IMR-90 (cell line): ENCODE results near the gene TMA16. TPM values are rescaled to one million over a fixed set of nuclear protein-coding genes. Genes with fewer than 3 reads are reported as not detected.

Experiments used
- ATAC-seq: fragments of 200-7000 bp; cut with Tn5 transposase; 2 replicates; pipeline ENCODE4 v1.9.1; 2020; ENCODE audit warnings: low read depth, mild to moderate bottlenecking, moderate library complexity
- BruUV-seq: library from RNA; stranded (reverse); fragments of 400-500 nt; replicated peaks from 2 replicates; lab custom pipeline; 2021; lab: Mats Ljungman, UMichigan
- CTCF ChIA-PET: fragments of 300-600 bp; formaldehyde crosslinking; extraction: SDS; loops from one replicate; lab custom pipeline; 2021; ENCODE audit warnings: antibody characterized with exemption; lab: Yijun Ruan, JAX
- POLR2A ChIA-PET: fragments of 300-600 bp; sonication (Branson Sonifier 250); formaldehyde crosslinking; loops from one replicate; lab custom pipeline; 2022; ENCODE audit warnings: antibody characterized with exemption; ENCODE audit not compliant: unreplicated experiment; lab: Charles Lee
- DNase-seq: peaks from one replicate; pipeline ENCODE4 v3.0.0; 2013
- H2AFZ ChIP-seq: replicated peaks from 2 replicates; pipeline ENCODE3; 2013; ENCODE audit warnings: low read length, mild to moderate bottlenecking; ENCODE audit not compliant: poor library complexity
- H2AK5ac ChIP-seq: 2 replicates; pipeline ENCODE4 v1.6.1; 2013; ENCODE audit warnings: low read depth, low read length, inconsistent platforms
- H2AK9ac ChIP-seq: replicated peaks from 2 replicates; pipeline ENCODE3; 2013; ENCODE audit warnings: mild to moderate bottlenecking, low read depth, low read length, moderate library complexity; ENCODE audit not compliant: poor library complexity
- H2BK120ac ChIP-seq: 2 replicates; pipeline ENCODE4 v1.6.1; 2013; ENCODE audit warnings: low read depth, low read length, inconsistent platforms
- H2BK15ac ChIP-seq: 3 replicates; pipeline ENCODE4 v1.6.1; 2013; ENCODE audit warnings: low read depth, low read length, inconsistent platforms
- H2BK20ac ChIP-seq: 2 replicates; pipeline ENCODE4 v1.6.1; 2013; ENCODE audit warnings: low read depth, mild to moderate bottlenecking, inconsistent platforms, low read length, moderate library complexity
- H2BK5ac ChIP-seq: 2 replicates; pipeline ENCODE4 v1.6.1; 2013; ENCODE audit warnings: mild to moderate bottlenecking, low read depth, low read length, inconsistent platforms; ENCODE audit not compliant: poor library complexity, severe bottlenecking
- H3K14ac ChIP-seq: replicated peaks from 2 replicates; pipeline ENCODE4 v1.6.1; 2013; ENCODE audit warnings: low read depth, low read length, inconsistent platforms
- H3K18ac ChIP-seq: 2 replicates; pipeline ENCODE4 v1.6.1; 2013; ENCODE audit warnings: low read depth, low read length, control low read depth
- H3K23ac ChIP-seq: 2 replicates; pipeline ENCODE4 v1.6.1; 2013; ENCODE audit warnings: low read depth, low read length, inconsistent platforms
- H3K27ac ChIP-seq: 2 replicates; pipeline ENCODE4 v1.5.1; 2013; ENCODE audit warnings: mild to moderate bottlenecking, control low read depth, low read length; ENCODE audit not compliant: insufficient read depth
- H3K27me3 ChIP-seq: 2 replicates; pipeline ENCODE4 v1.6.1; 2013; ENCODE audit warnings: low read length; ENCODE audit not compliant: control insufficient read depth, insufficient read depth
- H3K36me3 ChIP-seq: 2 replicates; pipeline ENCODE4 v1.6.1; 2013; ENCODE audit warnings: low read length, mixed read lengths; ENCODE audit not compliant: control insufficient read depth, insufficient read depth
- H3K4ac ChIP-seq: 2 replicates; pipeline ENCODE4 v1.6.1; 2013; ENCODE audit warnings: low read depth, low read length, inconsistent platforms
- H3K4me1 ChIP-seq: 2 replicates; pipeline ENCODE4 v1.6.1; 2013; ENCODE audit warnings: low read length, mixed read lengths; ENCODE audit not compliant: control insufficient read depth, insufficient read depth
- H3K4me2 ChIP-seq: 2 replicates; pipeline ENCODE4 v1.6.1; 2013; ENCODE audit warnings: low read depth, mild to moderate bottlenecking, control low read depth, low read length, moderate library complexity
- H3K4me3 ChIP-seq: 2 replicates; pipeline ENCODE4 v1.5.1; 2013; ENCODE audit warnings: low read depth, mild to moderate bottlenecking, control low read depth, low read length, moderate library complexity; ENCODE audit not compliant: insufficient read depth
- H3K56ac ChIP-seq: 2 replicates; pipeline ENCODE4 v1.6.1; 2013; ENCODE audit warnings: low read length, inconsistent platforms; ENCODE audit not compliant: insufficient read depth; ENCODE audit errors: extremely low read depth
- H3K79me1 ChIP-seq, 2 experiments: 2 replicates each; pipeline ENCODE4 v1.6.1; 2013; ENCODE audit warnings: low read length in 2 of 2, inconsistent platforms in 1 of 2, low read depth in 1 of 2
- H3K9ac ChIP-seq: 2 replicates; pipeline ENCODE4 v1.6.1; 2013; ENCODE audit warnings: low read depth, low read length, control low read depth
- H3K9me1 ChIP-seq: 2 replicates; pipeline ENCODE4 v1.6.1; 2013; ENCODE audit warnings: low read length, inconsistent platforms; ENCODE audit not compliant: insufficient read depth
- H3K9me3 ChIP-seq: 2 replicates; pipeline ENCODE4 v1.6.1; 2013; ENCODE audit warnings: low read length; ENCODE audit not compliant: control insufficient read depth, insufficient read depth
- H4K20me1 ChIP-seq: 2 replicates; pipeline ENCODE4 v1.6.1; 2013; ENCODE audit warnings: low read length, inconsistent platforms; ENCODE audit not compliant: insufficient read depth
- H4K5ac ChIP-seq: 2 replicates; pipeline ENCODE4 v1.6.1; 2013; ENCODE audit warnings: mild to moderate bottlenecking, low read depth, low read length, control low read depth
- H4K8ac ChIP-seq, 2 experiments: 2 replicates each; pipeline ENCODE4 v1.6.1; 2013; ENCODE audit warnings: low read depth in 2 of 2, low read length in 2 of 2, control low read depth in 1 of 2, inconsistent platforms in 1 of 2
- H4K91ac ChIP-seq: 2 replicates; pipeline ENCODE4 v1.6.1; 2013; ENCODE audit warnings: low read depth, low read length, inconsistent platforms; ENCODE audit not compliant: insufficient read depth
- BHLHE40 ChIP-seq: fragments of 150-350 bp; IDR thresholded peaks from 2 replicates; pipeline ENCODE4 v1.6.1; 2016; ENCODE audit warnings: mild to moderate bottlenecking, low read depth, low read length
- NFE2L2 ChIP-seq: fragments of 150-350 bp; IDR thresholded peaks from 2 replicates; pipeline ENCODE4 v1.6.1; 2016; ENCODE audit warnings: low read depth, mild to moderate bottlenecking, low read length
- WGBS, 2 experiments: methylation state at CpG; one replicate each; pipeline versions ENCODE4 v1.1.5 to v1.1.7; 2013; ENCODE audit warnings: missing lambda C conversion rate in 2 of 2; ENCODE audit not compliant: insufficient read length in 1 of 2; ENCODE audit errors: extremely low coverage in 2 of 2; 5-methylcytosine and 5-hydroxymethylcytosine counted together
- dilution Hi-C: fragments of 300-500 bp; cut with HindIII; formaldehyde crosslinking; loops from one replicate; pipeline ENCODE4 v1.14.3; 2018; ENCODE audit warnings: low sequenced_read_pairs; ENCODE audit not compliant: unreplicated experiment
- in situ Hi-C: fragments of 300-500 bp; cut with MboI; formaldehyde crosslinking; loops from 3 replicates; pipeline ENCODE4 v1.14.3; 2019; ENCODE audit warnings: low sequenced_read_pairs, inconsistent platforms, mixed read lengths
- intact Hi-C: fragments of 100-400 bp; cut with micrococcal nuclease; formaldehyde crosslinking; loops from 2 replicates; pipeline ENCODE4 v1.10.0; 2022
- polyA plus RNA-seq, 3 experiments: library from polyadenylated mRNA; depleted of rRNA; stranded (reverse); fragments of >200 nt; gene quantifications; 2 replicates each; pipeline ENCODE4 v1.2.3, GENCODE V29; 2012; ENCODE audit warnings: low replicate concordance in 1 of 3
- total RNA-seq: library from RNA; depleted of rRNA; stranded (reverse); fragments of >200 nt; gene quantifications from 2 replicates; pipeline ENCODE4 v1.2.3, GENCODE V29; 2012
- TF ChIP-seq, protein P1 (sequence below): fragments of 150-350 bp; IDR thresholded peaks from 2 replicates; pipeline ENCODE4 v1.6.1; 2016; ENCODE audit warnings: low read depth, mild to moderate bottlenecking, low read length, moderate library complexity, borderline replicate concordance

TMA16 gene
- total and polyA plus RNA-seq, 2 of the 4 experiments (the other 2 are of a cell fraction) = 9.3 to 19.8 TPM

DNA sequence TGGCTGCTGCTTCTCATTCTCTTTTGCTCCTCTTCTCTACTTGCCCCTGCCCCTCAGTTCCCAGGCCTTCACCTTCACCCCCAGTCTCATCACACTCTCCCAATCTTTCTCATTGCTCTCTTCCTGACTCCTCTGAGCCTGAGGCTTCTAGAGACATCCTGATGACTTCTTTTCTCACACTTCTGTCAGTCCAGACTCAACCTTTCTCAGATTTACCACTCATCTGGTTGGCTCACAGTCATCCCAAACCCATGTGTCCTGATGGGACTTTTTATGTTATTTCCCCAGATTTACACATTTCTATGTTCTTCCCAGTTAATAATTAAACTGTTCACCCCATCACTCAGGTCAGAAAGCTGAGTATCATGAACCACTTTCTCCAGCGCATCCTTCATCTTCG lies 68.0 kb downstream of the TMA16 start:
- no peaks in the 10 kb centered on the region for H3K4me1 ChIP-seq
- no peak overlapping the region for H4K5ac ChIP-seq
- TF ChIP-seq, protein P1, sequence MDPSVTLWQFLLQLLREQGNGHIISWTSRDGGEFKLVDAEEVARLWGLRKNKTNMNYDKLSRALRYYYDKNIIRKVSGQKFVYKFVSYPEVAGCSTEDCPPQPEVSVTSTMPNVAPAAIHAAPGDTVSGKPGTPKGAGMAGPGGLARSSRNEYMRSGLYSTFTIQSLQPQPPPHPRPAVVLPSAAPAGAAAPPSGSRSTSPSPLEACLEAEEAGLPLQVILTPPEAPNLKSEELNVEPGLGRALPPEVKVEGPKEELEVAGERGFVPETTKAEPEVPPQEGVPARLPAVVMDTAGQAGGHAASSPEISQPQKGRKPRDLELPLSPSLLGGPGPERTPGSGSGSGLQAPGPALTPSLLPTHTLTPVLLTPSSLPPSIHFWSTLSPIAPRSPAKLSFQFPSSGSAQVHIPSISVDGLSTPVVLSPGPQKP = no peak
- TF ChIP-seq BHLHE40 = no peak
- TF ChIP-seq NFE2L2 = no peak
- ATAC-seq (no peak), DNase-seq (no peak)
- H3K4me3 ChIP-seq = no peak overlapping the region
- H2BK15ac ChIP-seq = no peak overlapping the region
- H2BK5ac ChIP-seq = no peak overlapping the region
- ChIA-PET CTCF (interaction anchor here (0.6 kb wide), 1 partner anchor 12 kb away, joined by 3 read pairs; no protein-coding TSS in a partner anchor), POLR2A (no interaction called here)
- no peak overlapping the region for H2BK20ac ChIP-seq
- no peaks in the 10 kb centered on the region for H3K36me3 ChIP-seq
- H4K91ac ChIP-seq = no peak overlapping the region
- H2BK120ac ChIP-seq = no peak overlapping the region
- intact Hi-C loops = no loop called here
- 90% methylated on average over 2 of the region's 2 CpGs; no CpG with 5 or more reads in 1 of the 2 experiments for WGBS, 2 experiments
- BruUV-seq = no TSS peak
- no peak overlapping the region for H3K56ac ChIP-seq
- no peaks in the 10 kb centered on the region for H3K79me1 ChIP-seq
- no peak overlapping the region for H4K8ac ChIP-seq
- no peak overlapping the region for H2AK9ac ChIP-seq
- H2AFZ ChIP-seq = no peak overlapping the region
- in situ Hi-C loops = no loop called here
- no peak overlapping the region for H3K18ac ChIP-seq
- H3K4me2 ChIP-seq = no peak overlapping the region
- H2AK5ac ChIP-seq = no peak overlapping the region
- no peaks in the 10 kb centered on the region for H4K20me1 ChIP-seq
- dilution Hi-C loops = no loop called here
- no peak overlapping the region for H3K14ac ChIP-seq
- no peak overlapping the region for H3K9ac ChIP-seq
- no peak overlapping the region for H3K4ac ChIP-seq
- H3K9me3 ChIP-seq = no peaks in the 10 kb centered on the region
- H3K27ac ChIP-seq = no peak overlapping the region
- H3K27me3 ChIP-seq = peaks cover 4% of the 10 kb centered on the region; the same call in 1 of the 2 replicates
- H3K23ac ChIP-seq = no peak overlapping the region
- H3K9me1 ChIP-seq = no peaks in the 10 kb centered on the region
